Measurements from ENCODE around the gene MCF2L. TPM values are rescaled to one million over a fixed set of nuclear protein-coding genes. Genes with fewer than 3 reads are reported as not detected.
A peak's percentile ranks its signal among the peaks of the same experiment; 100 is the strongest.

Gene MCF2L
- total RNA-seq, 1 donor from 2014 or later: 41.2 TPM

DNA sequence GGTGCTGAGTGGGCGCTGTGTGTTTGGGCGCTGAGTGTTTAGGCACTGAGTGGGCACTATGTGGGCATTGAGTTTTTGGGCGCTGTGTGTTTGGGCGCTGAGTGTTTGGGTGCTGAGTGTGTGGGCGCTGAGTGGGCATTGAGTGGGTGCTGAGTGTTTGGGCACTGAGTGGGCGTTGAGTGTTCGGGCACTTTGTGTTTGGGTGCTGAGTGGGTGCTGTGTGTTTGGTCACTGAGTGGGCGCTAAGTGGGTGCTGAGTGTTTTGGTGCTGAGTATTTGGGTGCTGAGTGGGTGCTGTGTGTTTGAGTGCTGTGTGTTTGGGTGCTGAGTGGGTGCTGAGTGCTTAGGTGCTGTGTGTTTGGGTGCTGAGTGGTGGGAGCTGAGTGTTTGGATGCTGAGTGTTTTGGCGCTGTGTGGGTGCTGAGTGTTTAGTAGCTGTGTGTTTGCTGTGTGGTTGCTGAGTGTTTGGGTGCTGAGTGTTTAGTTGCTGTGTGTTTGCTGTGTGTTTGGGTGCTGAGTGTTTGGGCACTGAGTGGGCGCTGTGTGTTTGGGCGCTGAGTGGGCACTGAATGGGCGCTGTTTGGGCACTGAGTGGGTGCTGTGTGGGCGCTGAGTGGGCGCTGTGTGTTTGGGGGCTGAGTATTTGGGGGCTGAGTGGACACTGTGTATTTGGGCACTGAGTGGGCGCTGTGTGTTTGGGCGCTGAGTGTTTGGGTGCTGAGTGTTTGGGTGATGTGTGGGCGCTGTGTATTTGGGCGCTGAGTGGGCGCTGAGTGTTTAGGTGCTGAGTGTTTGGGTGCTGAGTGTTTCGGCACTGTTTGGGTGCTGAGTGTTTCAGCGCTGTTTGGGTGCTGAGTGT lies 89.3 kb downstream of the MCF2L start:
- intact Hi-C loops (cut with micrococcal nuclease): no loop called here
- TF ChIP-seq, protein P1, sequence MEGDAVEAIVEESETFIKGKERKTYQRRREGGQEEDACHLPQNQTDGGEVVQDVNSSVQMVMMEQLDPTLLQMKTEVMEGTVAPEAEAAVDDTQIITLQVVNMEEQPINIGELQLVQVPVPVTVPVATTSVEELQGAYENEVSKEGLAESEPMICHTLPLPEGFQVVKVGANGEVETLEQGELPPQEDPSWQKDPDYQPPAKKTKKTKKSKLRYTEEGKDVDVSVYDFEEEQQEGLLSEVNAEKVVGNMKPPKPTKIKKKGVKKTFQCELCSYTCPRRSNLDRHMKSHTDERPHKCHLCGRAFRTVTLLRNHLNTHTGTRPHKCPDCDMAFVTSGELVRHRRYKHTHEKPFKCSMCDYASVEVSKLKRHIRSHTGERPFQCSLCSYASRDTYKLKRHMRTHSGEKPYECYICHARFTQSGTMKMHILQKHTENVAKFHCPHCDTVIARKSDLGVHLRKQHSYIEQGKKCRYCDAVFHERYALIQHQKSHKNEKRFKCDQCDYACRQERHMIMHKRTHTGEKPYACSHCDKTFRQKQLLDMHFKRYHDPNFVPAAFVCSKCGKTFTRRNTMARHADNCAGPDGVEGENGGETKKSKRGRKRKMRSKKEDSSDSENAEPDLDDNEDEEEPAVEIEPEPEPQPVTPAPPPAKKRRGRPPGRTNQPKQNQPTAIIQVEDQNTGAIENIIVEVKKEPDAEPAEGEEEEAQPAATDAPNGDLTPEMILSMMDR (IDR thresholded peaks at IDR 0.05; ENCODE audit: borderline replicate concordance): no peak
- no peaks in the 10 kb centered on the region for H3K9me3 ChIP-seq (replicated peaks)
- H3K4me1 ChIP-seq: peaks cover 8% of the 10 kb centered on the region
- DNase-seq: no peak
- no peak overlapping the region for H3K4me3 ChIP-seq
- H3K27ac ChIP-seq (replicated peaks): no peak overlapping the region
- H3K27me3 ChIP-seq (ENCODE audit: low read depth): no peaks in the 10 kb centered on the region
- H3K36me3 ChIP-seq: no peaks in the 10 kb centered on the region

DNA sequence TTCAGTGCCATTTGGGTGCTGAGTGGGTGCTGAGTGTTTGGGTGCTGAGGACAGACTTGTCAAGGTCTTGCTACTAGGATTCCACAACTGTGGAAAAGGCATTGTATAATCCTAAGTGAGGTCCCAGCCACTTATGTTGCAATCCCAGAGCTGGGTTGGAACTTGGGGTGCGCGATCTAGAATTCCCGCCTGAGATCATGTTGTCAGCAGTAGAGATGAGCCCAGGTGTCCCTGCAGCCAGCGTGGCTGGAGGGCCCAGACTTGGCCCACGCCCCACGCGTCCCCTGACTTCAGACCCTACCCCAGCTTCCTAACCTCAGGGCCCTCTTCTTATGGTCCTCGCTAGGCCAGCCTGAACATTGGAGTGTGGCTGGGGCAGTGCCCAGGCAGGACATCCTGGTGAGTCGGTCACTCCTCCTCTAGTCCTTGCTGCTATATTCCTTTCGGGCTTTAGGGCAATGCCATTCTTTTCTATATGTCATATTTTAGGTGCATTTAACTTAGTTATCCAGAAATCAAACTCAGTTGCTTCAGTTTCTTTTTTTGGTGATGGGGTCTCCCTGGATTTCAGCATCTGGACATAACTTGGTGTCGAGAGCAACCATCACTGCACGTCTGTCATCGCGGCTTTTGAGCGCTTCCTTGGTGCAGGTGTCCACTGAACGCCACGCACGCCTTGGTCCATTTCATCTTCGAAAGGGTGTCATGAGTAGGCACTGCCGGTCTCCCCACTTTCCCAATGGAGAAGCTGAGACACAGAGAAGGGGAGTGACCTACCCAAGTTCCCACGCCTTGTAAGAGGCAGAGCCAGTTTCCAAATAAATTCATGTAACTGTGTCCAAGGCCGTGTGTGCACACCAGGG lies 90.2 kb downstream of the MCF2L start:
- H3K27ac ChIP-seq (replicated peaks): no peak overlapping the region
- no peaks in the 10 kb centered on the region for H3K4me1 ChIP-seq
- intact Hi-C loops (cut with micrococcal nuclease): no loop called here
- peaks cover 3% of the 10 kb centered on the region for H3K36me3 ChIP-seq
- H3K4me3 ChIP-seq: no peak overlapping the region
- H3K27me3 ChIP-seq (ENCODE audit: low read depth): no peaks in the 10 kb centered on the region
- H3K9me3 ChIP-seq (replicated peaks): no peaks in the 10 kb centered on the region
- TF ChIP-seq, protein P1 (IDR thresholded peaks at IDR 0.05; ENCODE audit: borderline replicate concordance): no peak
- peak; percentile 6 for DNase-seq

DNA sequence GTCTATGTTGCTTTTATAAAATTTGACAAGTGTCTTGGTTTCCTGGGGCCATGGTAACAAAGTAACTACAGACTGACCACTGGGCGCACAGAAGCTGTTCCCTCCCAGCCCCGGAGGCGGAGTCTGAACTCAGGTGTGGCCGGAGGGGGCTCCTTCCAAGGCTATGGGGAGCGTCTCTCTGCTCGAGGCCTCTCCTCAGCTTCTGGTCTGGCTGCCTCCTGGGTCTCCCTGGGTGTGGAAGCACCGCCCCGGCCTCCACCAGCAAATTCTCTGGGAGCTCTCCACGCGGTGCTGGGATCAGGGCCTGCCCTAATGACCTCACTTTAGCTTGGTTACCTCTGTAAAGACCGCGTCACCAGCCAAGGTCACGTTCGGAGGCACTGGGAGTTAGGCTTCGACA lies 90.9 kb downstream of the MCF2L start:
- Histone ChIP-seq H3K27me3 (ENCODE audit: low read depth) (no peaks in the 10 kb centered on the region), H3K36me3 (peaks cover 10% of the 10 kb centered on the region), H3K27ac (replicated peaks) (no peak overlapping the region), H3K4me1 (no peaks in the 10 kb centered on the region), H3K4me3 (no peak overlapping the region), H3K9me3 (replicated peaks) (no peaks in the 10 kb centered on the region)
- peak; percentile 11 for DNase-seq
- TF ChIP-seq, protein P1 (IDR thresholded peaks at IDR 0.05; ENCODE audit: borderline replicate concordance): no peak
- intact Hi-C loops (cut with micrococcal nuclease): no loop called here

DNA sequence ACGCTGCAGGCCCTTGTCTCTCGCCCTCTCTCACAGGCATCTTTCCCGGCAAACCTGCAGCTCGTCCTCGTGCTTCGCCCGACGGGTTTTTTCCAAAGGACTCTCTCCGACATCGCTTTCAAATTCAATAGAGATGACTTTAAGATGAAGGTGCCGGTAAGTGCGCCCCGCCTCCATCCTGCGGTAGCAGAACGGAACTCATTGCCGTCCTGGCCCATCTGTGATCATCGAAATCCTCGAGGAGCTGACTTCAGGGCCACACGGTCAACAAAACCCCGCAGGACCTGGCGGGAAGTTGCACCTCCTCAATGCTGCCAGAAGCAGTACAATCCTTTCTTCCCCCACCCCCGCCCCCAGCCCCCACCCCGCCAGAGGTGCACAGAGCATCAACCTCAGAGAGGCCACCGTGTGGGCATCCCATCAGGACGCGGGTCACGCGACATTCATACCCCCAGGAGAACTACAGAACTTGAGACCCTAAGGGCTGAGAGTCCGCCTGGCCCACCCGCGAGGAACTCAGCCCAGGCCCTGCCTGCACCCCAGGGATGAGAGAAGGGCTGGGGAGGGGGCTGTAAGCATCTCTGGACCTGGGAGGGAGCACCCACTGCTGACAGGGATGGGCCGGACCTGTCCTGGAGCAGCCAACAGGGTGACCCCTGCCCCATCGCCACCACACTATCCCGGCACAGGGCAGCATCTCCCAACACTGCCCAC lies 91.7 kb downstream of the MCF2L start:
- no peaks in the 10 kb centered on the region for H3K27me3 ChIP-seq (ENCODE audit: low read depth)
- peaks cover 13% of the 10 kb centered on the region for H3K36me3 ChIP-seq
- H3K9me3 ChIP-seq (replicated peaks): no peaks in the 10 kb centered on the region
- TF ChIP-seq, protein P1 (IDR thresholded peaks at IDR 0.05; ENCODE audit: borderline replicate concordance): no peak
- H3K27ac ChIP-seq (replicated peaks): no peak overlapping the region
- intact Hi-C loops (cut with micrococcal nuclease): no loop called here
- DNase-seq: peak; percentile 5
- no peaks in the 10 kb centered on the region for H3K4me1 ChIP-seq
- no peak overlapping the region for H3K4me3 ChIP-seq

- intact Hi-C loops (cut with micrococcal nuclease): no loop called here
- TF ChIP-seq, protein P1 (IDR thresholded peaks at IDR 0.05; ENCODE audit: borderline replicate concordance): no peak
- H3K27ac ChIP-seq (replicated peaks): no peak overlapping the region
- H3K9me3 ChIP-seq (replicated peaks): no peaks in the 10 kb centered on the region
- H3K4me3 ChIP-seq: no peak overlapping the region
- H3K27me3 ChIP-seq (ENCODE audit: low read depth): no peaks in the 10 kb centered on the region
- no peaks in the 10 kb centered on the region for H3K4me1 ChIP-seq
- no peak for DNase-seq
- peaks cover 18% of the 10 kb centered on the region for H3K36me3 ChIP-seq
These were observed 92.2 kb downstream of the MCF2L start for GRCh38 chr13:113061271-113061625.
